ACHN (cell line): ENCODE data around the gene MPHOSPH10.
A peak's percentile ranks its signal among the peaks of the same experiment; 100 is the strongest.
"Not testable (repeated sequence)": the region's sequence is repeated elsewhere in the genome, so short reads cannot be mapped to it uniquely, and the experiment has no call there.

Experiments
- DNase-seq: peaks from one replicate; pipeline ENCODE4 v3.0.0-alpha.2; 2015
- in situ Hi-C: cut with HindIII; loops from 2 replicates; pipeline ENCODE4 v1.10.0; 2017; ENCODE audit warnings: low sequenced_read_pairs, low pct_ligation_motif_present, low pct_unique_long_range_greater_than_20kb

MPHOSPH10 gene, protein sequence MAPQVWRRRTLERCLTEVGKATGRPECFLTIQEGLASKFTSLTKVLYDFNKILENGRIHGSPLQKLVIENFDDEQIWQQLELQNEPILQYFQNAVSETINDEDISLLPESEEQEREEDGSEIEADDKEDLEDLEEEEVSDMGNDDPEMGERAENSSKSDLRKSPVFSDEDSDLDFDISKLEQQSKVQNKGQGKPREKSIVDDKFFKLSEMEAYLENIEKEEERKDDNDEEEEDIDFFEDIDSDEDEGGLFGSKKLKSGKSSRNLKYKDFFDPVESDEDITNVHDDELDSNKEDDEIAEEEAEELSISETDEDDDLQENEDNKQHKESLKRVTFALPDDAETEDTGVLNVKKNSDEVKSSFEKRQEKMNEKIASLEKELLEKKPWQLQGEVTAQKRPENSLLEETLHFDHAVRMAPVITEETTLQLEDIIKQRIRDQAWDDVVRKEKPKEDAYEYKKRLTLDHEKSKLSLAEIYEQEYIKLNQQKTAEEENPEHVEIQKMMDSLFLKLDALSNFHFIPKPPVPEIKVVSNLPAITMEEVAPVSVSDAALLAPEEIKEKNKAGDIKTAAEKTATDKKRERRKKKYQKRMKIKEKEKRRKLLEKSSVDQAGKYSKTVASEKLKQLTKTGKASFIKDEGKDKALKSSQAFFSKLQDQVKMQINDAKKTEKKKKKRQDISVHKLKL

GRCh38 chr2:71130152-71130904, at the start of gene MPHOSPH10, which contains the start of gene MCEE:
Gene MPHOSPH10 (plus strand): TSS chr2:71130634. CDS start chr2:71130666, 32 bp downstream.
Gene MCEE (minus strand): TSS chr2:71130229. CDS start chr2:71130219, 10 bp downstream.
- in situ Hi-C loops: no loop called here
- DNase-seq: peak; percentile 96

- in situ Hi-C loops: no loop called here
- DNase-seq: no peak
Measured at GRCh38 chr2:71082402-71083252, 47.8 kb upstream of the MPHOSPH10 start.

DNA sequence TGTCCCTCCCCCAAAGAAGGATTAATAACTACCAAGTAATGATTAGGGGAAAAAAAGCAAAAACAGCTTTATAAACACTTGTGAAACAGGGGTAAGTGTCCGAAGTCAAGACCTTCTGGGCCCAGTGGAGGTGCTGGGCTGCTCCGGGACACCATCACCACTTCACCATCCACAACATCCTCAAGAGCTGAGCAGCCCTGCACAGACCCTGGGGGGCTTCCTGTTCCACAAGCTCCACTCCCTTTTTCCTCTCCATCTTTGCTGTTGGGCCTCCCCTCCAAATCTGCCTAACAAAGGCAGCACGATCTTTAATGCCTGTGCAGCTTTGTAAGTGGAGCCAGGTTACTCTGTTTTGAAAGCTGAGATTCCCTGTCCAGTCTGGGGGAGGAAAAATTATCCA, 47.1 kb upstream of the MPHOSPH10 start:
- in situ Hi-C loops, DNase-seq: not testable (repeated sequence)

GRCh38 chr2:71083752-71084312, 46.6 kb upstream of the MPHOSPH10 start:
- DNase-seq, in situ Hi-C loops: not testable (repeated sequence)

DNA sequence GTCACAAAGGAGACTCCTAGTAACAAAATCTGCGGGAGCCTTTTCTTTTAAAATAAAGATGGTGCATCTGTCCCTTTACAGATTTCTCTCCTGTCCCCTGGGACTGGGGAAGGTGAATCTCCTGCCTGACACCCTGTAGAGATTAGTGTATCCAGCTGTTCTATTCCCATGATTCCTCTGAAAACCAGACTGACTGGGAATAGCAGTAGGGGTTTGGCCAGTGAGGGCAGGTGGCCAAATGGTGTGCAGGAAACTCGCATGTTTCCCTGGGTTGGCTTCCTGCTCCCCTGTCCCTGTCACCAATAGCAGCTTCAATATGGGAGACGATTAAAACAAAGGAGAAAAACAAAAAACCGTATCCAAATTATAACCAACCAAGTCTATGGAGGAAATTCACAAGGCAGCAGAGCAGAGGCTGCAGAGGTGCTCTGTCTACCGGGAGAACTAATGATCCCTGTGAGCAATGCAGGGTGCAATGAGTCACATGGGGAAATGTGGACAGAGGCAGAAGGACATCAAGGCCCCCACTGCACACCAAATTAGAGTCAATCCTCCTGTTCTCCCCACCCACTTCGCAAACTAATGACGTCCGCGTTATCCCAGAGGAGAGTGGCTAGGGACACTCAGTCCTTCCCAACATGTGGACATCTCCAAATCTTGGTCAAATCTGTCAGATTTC, 45.0 kb upstream of the MPHOSPH10 start:
- DNase-seq, in situ Hi-C loops: not testable (repeated sequence)

DNA sequence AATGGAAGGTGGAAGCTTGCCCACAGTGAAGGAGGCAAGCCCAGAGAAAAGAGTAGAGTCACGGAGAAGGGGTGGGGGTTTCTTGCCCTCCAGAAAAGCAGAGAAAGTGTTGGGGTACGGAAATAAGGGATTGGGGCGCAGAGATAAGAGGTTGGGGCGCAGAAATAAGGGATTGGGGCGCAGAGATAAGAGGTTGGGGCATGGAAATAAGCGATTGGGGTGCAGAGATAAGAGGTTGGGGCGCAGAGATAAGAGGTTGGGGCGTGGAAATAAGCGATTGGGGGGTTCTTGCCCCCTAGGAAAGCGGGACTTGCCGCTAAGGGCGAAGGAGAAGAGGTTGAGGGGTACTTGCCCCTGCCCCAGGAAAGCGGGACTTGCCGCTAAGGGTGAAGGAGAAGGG, 41.0 kb upstream of the MPHOSPH10 start:
- DNase-seq, in situ Hi-C loops: not testable (repeated sequence)

DNA sequence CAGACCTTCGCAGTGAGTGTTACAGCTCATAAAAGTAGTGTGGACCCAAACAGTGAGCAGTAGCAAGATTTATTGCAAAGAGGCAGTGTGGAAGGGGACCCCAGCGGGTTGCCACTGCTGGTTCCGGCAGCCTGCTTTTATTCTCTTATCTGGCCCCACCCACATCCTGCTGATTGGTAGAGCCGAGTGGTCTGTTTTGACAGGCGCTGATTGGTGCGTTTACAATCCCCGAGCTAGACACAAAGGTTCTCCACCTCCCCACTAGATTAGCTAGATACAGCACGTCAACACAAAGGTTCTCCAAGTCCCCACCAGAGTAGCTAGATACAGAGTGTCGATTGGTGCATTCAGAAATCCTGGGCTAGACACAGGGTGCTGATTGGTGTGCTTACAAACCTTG, 38.6 kb upstream of the MPHOSPH10 start:
- in situ Hi-C loops, DNase-seq: not testable (repeated sequence)

GRCh38 chr2:71092491-71093260, 37.8 kb upstream of the MPHOSPH10 start:
- DNase-seq, in situ Hi-C loops: not testable (repeated sequence)

GRCh38 chr2:71100195-71100964, 30.1 kb upstream of the MPHOSPH10 start:
- in situ Hi-C loops: no loop called here
- DNase-seq: peak; percentile 66

- DNase-seq: no peak
- in situ Hi-C loops: no loop called here
Measured at GRCh38 chr2:71101656-71102055, 28.8 kb upstream of the MPHOSPH10 start.

DNA sequence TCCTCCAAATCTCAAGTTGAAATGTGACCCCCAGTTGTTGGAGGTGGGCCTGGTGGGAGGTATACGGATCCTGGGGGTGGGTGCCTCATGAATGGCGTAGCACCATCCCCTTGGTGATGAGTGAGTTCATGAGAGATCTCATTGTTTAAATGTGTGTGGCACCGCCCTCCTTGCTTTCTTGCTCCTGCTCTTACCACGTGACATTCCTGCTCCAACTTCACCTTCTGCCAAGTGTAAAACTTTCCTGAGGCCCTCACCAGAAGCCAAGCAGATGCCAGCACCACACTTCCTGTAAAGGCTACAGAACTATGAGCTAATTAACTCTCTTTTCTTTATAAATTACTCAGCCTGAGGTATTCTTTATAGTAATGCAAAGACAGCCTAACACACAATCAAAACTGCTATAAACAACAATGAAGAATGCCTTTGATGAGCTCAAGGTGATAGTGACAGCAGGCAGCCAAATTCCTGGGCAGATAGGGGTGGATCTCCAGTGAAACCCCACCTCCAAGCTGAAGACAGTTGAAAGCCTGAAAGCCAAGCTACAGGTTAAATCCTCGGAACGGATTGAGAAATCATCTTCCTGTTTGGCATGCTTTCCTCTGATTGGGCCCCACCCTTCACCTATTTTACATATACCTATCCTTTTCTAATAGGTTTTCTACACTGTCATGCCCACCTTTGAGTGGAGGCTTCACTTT, 27.3 kb upstream of the MPHOSPH10 start:
- no peak for DNase-seq
- in situ Hi-C loops: no loop called here

- in situ Hi-C loops: no loop called here
Measured at GRCh38 chr2:71103809-71104208, 26.6 kb upstream of the MPHOSPH10 start.

GRCh38 chr2:71106463-71106862, 24.0 kb upstream of the MPHOSPH10 start:
- in situ Hi-C loops, DNase-seq: not testable (repeated sequence)

More at GRCh38 chr2:71103809-71104208, 26.6 kb upstream of the MPHOSPH10 start:
- DNase-seq: no peak

- in situ Hi-C loops: no loop called here
- DNase-seq: no peak
Measured at GRCh38 chr2:71108091-71108490, 22.3 kb upstream of the MPHOSPH10 start.

DNA sequence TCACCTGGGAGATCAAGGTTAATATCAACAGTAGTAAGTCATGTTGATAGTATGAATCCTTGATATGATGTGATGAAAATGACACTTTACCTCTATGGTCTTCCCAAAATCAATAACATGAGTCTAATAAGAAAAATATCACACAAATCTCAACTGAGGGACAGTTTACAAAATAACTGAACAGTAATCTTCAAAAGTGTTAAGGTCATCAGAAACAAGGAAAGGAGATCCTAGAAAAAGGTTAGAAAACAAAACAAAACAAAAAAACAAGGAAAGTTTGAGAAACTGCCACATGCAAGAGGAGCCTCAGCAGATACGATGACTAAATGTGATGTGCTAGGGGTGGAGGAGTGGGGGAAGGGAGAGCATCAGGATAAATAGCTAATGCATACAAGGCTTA, 16.6 kb upstream of the MPHOSPH10 start:
- in situ Hi-C loops: no loop called here
- DNase-seq: no peak
